T-helper 22 cell (primary cell): ENCODE results near the gene OR4K13.

ENCODE experiments used
- DNase-seq: peaks from one replicate; pipeline ENCODE4 v3.0.0-alpha.2; 2020; ENCODE audit warnings: low read depth

Gene OR4K13

GRCh38 chr14:20035938-20036337 is at the start of gene OR4K13:
Gene OR4K13 (minus strand): TSS chr14:20036038. CDS start chr14:20034758, 1,280 bp downstream.
- DNase-seq = no peak

GRCh38 chr14:20059745-20060144 is 23.9 kb upstream of the OR4K13 start, which contains the start of gene OR4L1:
Gene OR4L1 (plus strand): TSS chr14:20060045. CDS start chr14:20060045, 0 bp downstream.
- no peak for DNase-seq

GRCh38 chr14:20048202-20048601 is 12.4 kb upstream of the OR4K13 start:
- no peak for DNase-seq

GRCh38 chr14:20044243-20044642 is 8.4 kb upstream of the OR4K13 start:
- DNase-seq = no peak

GRCh38 chr14:20035449-20035848 is 389 bp downstream of the OR4K13 start:
- no peak for DNase-seq

- DNase-seq = no peak
Observed at GRCh38 chr14:20031058-20031457, 4.8 kb downstream of the OR4K13 start.

GRCh38 chr14:20019257-20019865 is 16.5 kb downstream of the OR4K13 start, which contains the start of gene OR4K14:
Gene OR4K14 (minus strand): TSS chr14:20019307. CDS start chr14:20015193, 4,114 bp downstream.
- no peak for DNase-seq

- no peak for DNase-seq
Observed at GRCh38 chr14:20008156-20008555, 27.7 kb downstream of the OR4K13 start.

GRCh38 chr14:20002319-20002718 is 33.5 kb downstream of the OR4K13 start:
- no peak for DNase-seq

- DNase-seq = no peak
Observed at GRCh38 chr14:20001863-20002262, 34.0 kb downstream of the OR4K13 start, which contains the start of gene OR4Q2. Gene OR4Q2 (plus strand): TSS chr14:20002163.

- DNase-seq = no peak
Observed at GRCh38 chr14:19993438-19993837, 42.4 kb downstream of the OR4K13 start.
